Transverse colon (tissue), 3 donors: ENCODE results near the gene GREB1L.

Experiments used
- EP300 ChIP-seq: sonication (generic); formaldehyde crosslinking; IDR thresholded peaks from one replicate; pipeline ENCODE4 v1.6.1; 2017; ENCODE audit warnings: antibody characterized with exemption, low read depth
- TF ChIP-seq, protein P1 (sequence below), 5 experiments: fragments of 200-600 bp in 3 of 5; fragments of 450-650 bp in 2 of 5; sonication (generic) in 3 of 5; IDR thresholded peaks; 1 replicate in 2 of 5; 2 replicates in 3 of 5; pipeline ENCODE4 v1.5.1; 2016 to 2017; ENCODE audit warnings: antibody characterized with exemption in 5 of 5, inconsistent platforms in 3 of 5, mild to moderate bottlenecking in 2 of 5, moderate library complexity in 1 of 5

DNA sequence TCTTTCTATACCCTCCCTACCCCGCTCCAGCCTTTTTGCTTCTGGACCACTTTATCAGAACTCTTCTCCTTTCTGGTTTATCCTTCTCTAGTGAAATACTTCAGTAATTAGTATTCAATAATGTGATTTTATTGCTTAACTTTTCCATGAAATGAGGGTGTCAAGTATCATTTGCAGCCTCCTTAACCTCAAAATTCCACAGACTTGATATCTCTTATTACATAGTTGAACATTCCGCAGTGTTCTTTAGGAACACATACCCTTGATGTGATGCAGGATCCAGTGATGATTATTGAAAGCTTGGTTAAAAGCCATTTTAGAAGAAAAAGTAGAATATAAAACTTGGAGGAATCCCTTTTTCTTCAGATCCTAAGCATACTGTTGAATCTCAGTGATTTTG, 94.8 kb downstream of the GREB1L start:
- TF ChIP-seq, protein P1, sequence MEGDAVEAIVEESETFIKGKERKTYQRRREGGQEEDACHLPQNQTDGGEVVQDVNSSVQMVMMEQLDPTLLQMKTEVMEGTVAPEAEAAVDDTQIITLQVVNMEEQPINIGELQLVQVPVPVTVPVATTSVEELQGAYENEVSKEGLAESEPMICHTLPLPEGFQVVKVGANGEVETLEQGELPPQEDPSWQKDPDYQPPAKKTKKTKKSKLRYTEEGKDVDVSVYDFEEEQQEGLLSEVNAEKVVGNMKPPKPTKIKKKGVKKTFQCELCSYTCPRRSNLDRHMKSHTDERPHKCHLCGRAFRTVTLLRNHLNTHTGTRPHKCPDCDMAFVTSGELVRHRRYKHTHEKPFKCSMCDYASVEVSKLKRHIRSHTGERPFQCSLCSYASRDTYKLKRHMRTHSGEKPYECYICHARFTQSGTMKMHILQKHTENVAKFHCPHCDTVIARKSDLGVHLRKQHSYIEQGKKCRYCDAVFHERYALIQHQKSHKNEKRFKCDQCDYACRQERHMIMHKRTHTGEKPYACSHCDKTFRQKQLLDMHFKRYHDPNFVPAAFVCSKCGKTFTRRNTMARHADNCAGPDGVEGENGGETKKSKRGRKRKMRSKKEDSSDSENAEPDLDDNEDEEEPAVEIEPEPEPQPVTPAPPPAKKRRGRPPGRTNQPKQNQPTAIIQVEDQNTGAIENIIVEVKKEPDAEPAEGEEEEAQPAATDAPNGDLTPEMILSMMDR (IDR thresholded peaks at IDR 0.05): no peak
- TF ChIP-seq EP300: no peak
